Stomach (tissue), 4 donors: ENCODE measurements around the gene LSM7.

ENCODE experiments used
- EP300 ChIP-seq: sonication (generic); formaldehyde crosslinking; IDR thresholded peaks from one replicate; pipeline ENCODE4 v1.6.1; 2017; ENCODE audit warnings: antibody characterized with exemption
- POLR2A ChIP-seq, 4 donors: fragments of 450-650 bp; IDR thresholded peaks; one replicate each; pipeline ENCODE4 v1.6.1; 2016; ENCODE audit warnings: antibody characterized with exemption in 4 of 4, control low read depth in 2 of 4, mild to moderate bottlenecking in 1 of 4, moderate library complexity in 1 of 4
- POLR2AphosphoS5 ChIP-seq, 3 donors: sonication (generic); formaldehyde crosslinking; IDR thresholded peaks; one replicate each; pipeline ENCODE4 v1.6.1; 2016; ENCODE audit warnings: antibody characterized with exemption in 3 of 3
- TF ChIP-seq, protein P1 (sequence below), 7 experiments: fragments of 450-650 bp in 4 of 7; fragments of 200-600 bp in 3 of 7; sonication (generic) in 3 of 7; IDR thresholded peaks; one replicate each; pipeline ENCODE4 v1.5.1; 2016 to 2019; ENCODE audit warnings: antibody characterized with exemption in 7 of 7, control low read depth in 2 of 7, mild to moderate bottlenecking in 1 of 7

DNA sequence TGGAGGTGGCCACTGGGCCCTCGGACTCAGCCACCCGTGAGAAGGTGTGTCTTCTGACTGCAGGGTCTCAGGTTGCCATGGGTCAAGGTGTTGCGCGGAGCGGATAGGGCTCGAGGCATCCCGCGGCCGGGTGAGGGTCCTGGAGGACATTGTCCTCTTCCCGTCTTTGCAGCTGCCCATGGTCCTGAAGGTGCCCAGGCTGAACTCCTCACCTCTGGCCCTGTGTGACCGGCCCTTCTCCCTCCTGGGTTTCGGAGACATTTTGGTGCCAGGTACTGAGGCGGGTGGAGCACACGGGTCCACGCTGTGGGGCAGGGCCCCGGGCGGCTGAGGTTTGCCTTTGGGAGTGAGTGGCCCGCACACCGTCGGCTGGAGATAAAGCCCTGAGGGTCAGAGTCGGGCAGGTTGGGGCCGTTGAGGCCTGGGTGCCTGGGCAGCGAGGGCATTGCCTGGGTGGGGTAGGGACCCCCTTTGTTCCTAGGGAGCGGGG lies 16.0 kb upstream of the LSM7 start:
- TF ChIP-seq, protein P1, sequence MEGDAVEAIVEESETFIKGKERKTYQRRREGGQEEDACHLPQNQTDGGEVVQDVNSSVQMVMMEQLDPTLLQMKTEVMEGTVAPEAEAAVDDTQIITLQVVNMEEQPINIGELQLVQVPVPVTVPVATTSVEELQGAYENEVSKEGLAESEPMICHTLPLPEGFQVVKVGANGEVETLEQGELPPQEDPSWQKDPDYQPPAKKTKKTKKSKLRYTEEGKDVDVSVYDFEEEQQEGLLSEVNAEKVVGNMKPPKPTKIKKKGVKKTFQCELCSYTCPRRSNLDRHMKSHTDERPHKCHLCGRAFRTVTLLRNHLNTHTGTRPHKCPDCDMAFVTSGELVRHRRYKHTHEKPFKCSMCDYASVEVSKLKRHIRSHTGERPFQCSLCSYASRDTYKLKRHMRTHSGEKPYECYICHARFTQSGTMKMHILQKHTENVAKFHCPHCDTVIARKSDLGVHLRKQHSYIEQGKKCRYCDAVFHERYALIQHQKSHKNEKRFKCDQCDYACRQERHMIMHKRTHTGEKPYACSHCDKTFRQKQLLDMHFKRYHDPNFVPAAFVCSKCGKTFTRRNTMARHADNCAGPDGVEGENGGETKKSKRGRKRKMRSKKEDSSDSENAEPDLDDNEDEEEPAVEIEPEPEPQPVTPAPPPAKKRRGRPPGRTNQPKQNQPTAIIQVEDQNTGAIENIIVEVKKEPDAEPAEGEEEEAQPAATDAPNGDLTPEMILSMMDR (IDR thresholded peaks at IDR 0.05), result no peak
- TF ChIP-seq POLR2A (IDR thresholded peaks at IDR 0.05) (no peak), POLR2AphosphoS5 (IDR thresholded peaks at IDR 0.05) (no peak), EP300 (no peak)
